HG03457 (cell line): ENCODE measurements around the gene MAOA.

Source experiments
- ATAC-seq: cut with Tn5 transposase; IDR thresholded peaks from one replicate; pipeline ENCODE4 v1.9.1; 2021; ENCODE audit warnings: moderate number of reproducible peaks; ENCODE audit not compliant: unreplicated experiment

The MAOA gene

GRCh38 chrX:43750248-43750676, 94.2 kb downstream of the MAOA start:
- peak; percentile 61 for ATAC-seq

GRCh38 chrX:43753637-43754036, 97.5 kb downstream of the MAOA start:
- no peak for ATAC-seq

- ATAC-seq: no peak
Observed at GRCh38 chrX:43756076-43756475, 100.0 kb downstream of the MAOA start.

GRCh38 chrX:43758044-43758443, 101.9 kb downstream of the MAOA start:
- no peak for ATAC-seq

- no peak for ATAC-seq
Observed at GRCh38 chrX:43785930-43786591, 130.0 kb downstream of the MAOA start.
